AG04450 (cell line): ENCODE measurements around the gene NRL. TPM values are rescaled to one million over a fixed set of nuclear protein-coding genes. Genes with fewer than 3 reads are reported as not detected.

Experiments
- CTCF ChIA-PET: fragments of 300-600, 350-600 bp; formaldehyde crosslinking; extraction: SDS; loops from one replicate; lab custom pipeline; 2022; ENCODE audit warnings: antibody characterized with exemption, inconsistent platforms; lab: Charles Lee
- POLR2A ChIA-PET: fragments of 350-600 bp; formaldehyde crosslinking; extraction: SDS; loops from one replicate; lab custom pipeline; 2021; ENCODE audit warnings: antibody characterized with exemption, inconsistent platforms; lab: Yijun Ruan, JAX
- DNase-seq: peaks from one replicate; pipeline ENCODE4 v3.0.0-alpha.2; 2011; ENCODE audit warnings: low read depth, low spot score
- H3K27ac ChIP-seq: one replicate; pipeline ENCODE4 v1.5.1; 2012; ENCODE audit warnings: low read depth, low read length, control low read depth
- H3K27me3 ChIP-seq: one replicate; pipeline ENCODE4 v1.6.0; 2012; ENCODE audit warnings: low read length; ENCODE audit not compliant: control insufficient read depth, insufficient read depth
- H3K4me3 ChIP-seq: 2 replicates; pipeline ENCODE4 v1.5.1; 2011; ENCODE audit warnings: mild to moderate bottlenecking, low read depth, low read length, control low read depth
- H3K9me3 ChIP-seq: 2 replicates; pipeline ENCODE4 v1.5.1; 2012; ENCODE audit warnings: low read length; ENCODE audit not compliant: control insufficient read depth, insufficient read depth
- CTCF ChIP-seq: IDR thresholded peaks from 2 replicates; pipeline ENCODE4 v1.5.1; 2011; ENCODE audit warnings: low read depth, low read length, control low read depth, inconsistent platforms
- polyA plus RNA-seq: library from polyadenylated mRNA; depleted of rRNA; stranded (reverse); fragments of >200 nt; gene quantifications from 2 replicates; pipeline ENCODE4 v1.2.3, GENCODE V29; 2011

NRL gene
- polyA plus RNA-seq, 1 experiment: 0.41 TPM

- ChIA-PET CTCF (interaction anchor here (0.9 to 6.3 kb wide), 3 partner anchors 27 to 45 kb away, joined by 3 to 44 read pairs (median 4); no protein-coding TSS in a partner anchor), POLR2A (interaction anchor here (0.5 to 0.7 kb wide), 2 partner anchors 106 to 178 kb away, joined by 6 to 8 read pairs; partner anchors contain the start of gene TINF2)
- no peak for TF ChIP-seq CTCF
- no peak overlapping the region for H3K4me3 ChIP-seq
- H3K9me3 ChIP-seq: no peaks in the 10 kb centered on the region
- DNase-seq: no peak
- no peak overlapping the region for H3K27ac ChIP-seq
- peaks cover 47% of the 10 kb centered on the region for H3K27me3 ChIP-seq
Observed at GRCh38 chr14:24064091-24064795, 50.5 kb downstream of the NRL start.

- H3K9me3 ChIP-seq: no peaks in the 10 kb centered on the region
- ChIA-PET CTCF (interaction anchor here (1.3 to 6.3 kb wide), 2 partner anchors 28 to 45 kb away, joined by 4 to 44 read pairs; no protein-coding TSS in a partner anchor), POLR2A (interaction anchor here (0.5 to 0.7 kb wide), 2 partner anchors 107 to 179 kb away, joined by 6 to 8 read pairs; partner anchors contain the start of gene TINF2)
- H3K27me3 ChIP-seq: peaks cover 38% of the 10 kb centered on the region
- H3K27ac ChIP-seq: no peak overlapping the region
- no peak overlapping the region for H3K4me3 ChIP-seq
- TF ChIP-seq CTCF: no peak
- DNase-seq: no peak
Observed at GRCh38 chr14:24063263-24063836, 51.4 kb downstream of the NRL start.

GRCh38 chr14:24062216-24062980 is 52.4 kb downstream of the NRL start:
- no peak overlapping the region for H3K27ac ChIP-seq
- no peak for TF ChIP-seq CTCF
- no peak for DNase-seq
- H3K9me3 ChIP-seq: no peaks in the 10 kb centered on the region
- CTCF ChIA-PET: interaction anchor here (0.6 to 6.3 kb wide), 4 partner anchors 29 to 1891 kb away, joined by 3 to 44 read pairs (median 7); partner anchors contain the start of gene PCK2
- POLR2A ChIA-PET: no interaction called here
- no peak overlapping the region for H3K4me3 ChIP-seq
- peaks cover 38% of the 10 kb centered on the region for H3K27me3 ChIP-seq

- Histone ChIP-seq H3K4me3 (no peak overlapping the region), H3K9me3 (no peaks in the 10 kb centered on the region), H3K27ac (no peak overlapping the region), H3K27me3 (peaks cover 35% of the 10 kb centered on the region)
- CTCF ChIA-PET: interaction anchor here (0.6 to 6.3 kb wide), 9 partner anchors 25 to 1890 kb away, joined by 3 to 44 read pairs (median 4); partner anchors contain the start of gene PCK2
- TF ChIP-seq CTCF: no peak
- no peak for DNase-seq
- POLR2A ChIA-PET: no interaction called here
Observed at GRCh38 chr14:24060984-24061913, 53.5 kb downstream of the NRL start.
